Endothelial cell of umbilical vein (primary cell): ENCODE measurements around the gene SLC22A7. TPM values are rescaled to one million over a fixed set of nuclear protein-coding genes. Genes with fewer than 3 reads are reported as not detected.
"Not testable (repeated sequence)": the region's sequence is repeated elsewhere in the genome, so short reads cannot be mapped to it uniquely, and the experiment has no call there.

Experiments
- BruUV-seq: library from RNA; stranded (reverse); fragments of 400-500 nt; replicated peaks from 2 replicates; lab custom pipeline; 2021; lab: Mats Ljungman, UMichigan
- CTCF ChIA-PET: fragments of 300-600, 350-600 bp; sonication (Branson Sonifier 250); formaldehyde crosslinking; loops from one replicate; lab custom pipeline; 2021; ENCODE audit warnings: antibody characterized with exemption, inconsistent platforms; lab: Charles Lee
- POLR2A ChIA-PET: fragments of 300-600, 350-600 bp; sonication (Branson Sonifier 250); formaldehyde crosslinking; loops from one replicate; lab custom pipeline; 2021; ENCODE audit warnings: antibody characterized with exemption, inconsistent platforms; lab: Charles Lee
- DNase-seq: peaks from one replicate; pipeline ENCODE4 v3.0.0-alpha.2; 2011; ENCODE audit warnings: low read depth, low spot score
- FAIRE-seq: peaks from 2 replicates; lab custom pipeline; 2011; peaks lifted over from hg19 to GRCh38; lab: Jason Lieb, UNC
- H2AFZ ChIP-seq: 2 replicates; pipeline ENCODE4 v1.6.0; 2012; ENCODE audit warnings: low read depth, low read length, control low read depth, inconsistent platforms
- H3K27ac ChIP-seq: 2 replicates; pipeline ENCODE4 v1.5.1; 2011; ENCODE audit warnings: low read depth, mild to moderate bottlenecking, control low read depth, low read length, moderate library complexity; ENCODE audit not compliant: insufficient read depth
- H3K27me3 ChIP-seq, 2 experiments: 2 replicates each; pipeline versions ENCODE4 v1.6.0 to v1.6.1; 2011; ENCODE audit warnings: low read length in 2 of 2, mixed read lengths in 1 of 2; ENCODE audit not compliant: control insufficient read depth in 2 of 2, insufficient read depth in 2 of 2
- H3K36me3 ChIP-seq, 2 experiments: 2 replicates in 1 of 2; 3 replicates in 1 of 2; pipeline ENCODE4 v1.5.1; 2011; ENCODE audit warnings: low read length in 2 of 2, mild to moderate bottlenecking in 1 of 2, moderate library complexity in 1 of 2; ENCODE audit not compliant: control insufficient read depth in 2 of 2, insufficient read depth in 2 of 2; ENCODE audit errors: extremely low read depth in 1 of 2
- H3K4me1 ChIP-seq: 3 replicates; pipeline ENCODE4 v1.5.1; 2011; ENCODE audit warnings: mild to moderate bottlenecking, low read length; ENCODE audit not compliant: control insufficient read depth, insufficient read depth; ENCODE audit errors: extremely low read depth
- H3K4me2 ChIP-seq: 2 replicates; pipeline ENCODE4 v1.6.1; 2011; ENCODE audit warnings: low read length, control low read depth, mixed read lengths; ENCODE audit not compliant: insufficient read depth
- H3K4me3 ChIP-seq, 3 experiments: fragments of 200-600 bp in 1 of 3; sonication (generic), shearing (Covaris generic) in 1 of 3; replicated peaks in 1 of 3; 2 replicates each; pipeline ENCODE4 v1.5.1; 2011 to 2016; ENCODE audit warnings: control low read depth in 3 of 3, low read length in 3 of 3, mild to moderate bottlenecking in 2 of 3, inconsistent platforms in 1 of 3, low read depth in 1 of 3, moderate library complexity in 1 of 3; ENCODE audit not compliant: insufficient read depth in 1 of 3
- H3K79me2 ChIP-seq: 2 replicates; pipeline ENCODE4 v1.6.0; 2012; ENCODE audit warnings: low read length, inconsistent platforms; ENCODE audit not compliant: control insufficient read depth, insufficient read depth
- H3K9ac ChIP-seq: replicated peaks from 2 replicates; pipeline ENCODE3; 2011; ENCODE audit warnings: low read length, control low read depth; ENCODE audit not compliant: insufficient read depth; ENCODE audit errors: extremely low read depth
- H3K9me1 ChIP-seq: replicated peaks from 3 replicates; pipeline ENCODE4 v1.6.0; 2011; ENCODE audit warnings: mild to moderate bottlenecking, low read length; ENCODE audit not compliant: control insufficient read depth, insufficient read depth; ENCODE audit errors: extremely low read depth
- H3K9me3 ChIP-seq: replicated peaks from 2 replicates; pipeline ENCODE4 v1.5.1; 2012; ENCODE audit warnings: low read length, inconsistent platforms; ENCODE audit not compliant: control insufficient read depth, insufficient read depth
- H4K20me1 ChIP-seq: replicated peaks from 2 replicates; pipeline ENCODE3; 2011; ENCODE audit warnings: mild to moderate bottlenecking, low read length; ENCODE audit not compliant: control insufficient read depth, insufficient read depth; ENCODE audit errors: extremely low read depth
- CTCF ChIP-seq, 2 donors: IDR thresholded peaks; 1 replicate in 1 of 2; 2 replicates in 1 of 2; pipeline ENCODE4 v1.5.1; 2011; ENCODE audit warnings: low read length in 2 of 2, mild to moderate bottlenecking in 2 of 2, moderate library complexity in 2 of 2, control low read depth in 1 of 2, inconsistent platforms in 1 of 2, low read depth in 1 of 2; ENCODE audit not compliant: insufficient read depth in 1 of 2; ENCODE audit errors: extremely low read depth in 1 of 2
- EZH2 ChIP-seq: IDR thresholded peaks from 2 replicates; pipeline ENCODE4 v1.6.1; 2012; ENCODE audit warnings: borderline replicate concordance, low read depth, mild to moderate bottlenecking, moderate library complexity, low read length, inconsistent platforms; ENCODE audit not compliant: severe bottlenecking
- FOS ChIP-seq: IDR thresholded peaks from 2 replicates; pipeline ENCODE4 v1.6.1; 2011; ENCODE audit warnings: mild to moderate bottlenecking, low read length, moderate library complexity, borderline replicate concordance; ENCODE audit not compliant: insufficient read depth
- GATA2 ChIP-seq: IDR thresholded peaks from 2 replicates; pipeline ENCODE4 v1.7.0; 2011; ENCODE audit warnings: low read depth, mild to moderate bottlenecking, moderate library complexity, mixed read lengths, low read length; ENCODE audit not compliant: insufficient read length, insufficient read depth
- JUN ChIP-seq: IDR thresholded peaks from 2 replicates; pipeline ENCODE4 v1.6.1; 2011; ENCODE audit warnings: borderline replicate concordance, low read depth; ENCODE audit not compliant: insufficient read length, insufficient read depth
- MAX ChIP-seq: IDR thresholded peaks from 2 replicates; pipeline ENCODE4 v1.6.1; 2011; ENCODE audit not compliant: insufficient read depth, insufficient read length
- MYC ChIP-seq: IDR thresholded peaks from one replicate; pipeline ENCODE4 v1.6.1; 2011; ENCODE audit warnings: mild to moderate bottlenecking, low read depth, low read length
- POLR2A ChIP-seq: IDR thresholded peaks from 2 replicates; pipeline ENCODE4 v1.6.1; 2012; ENCODE audit warnings: low read depth, mild to moderate bottlenecking, control low read depth, low read length
- POLR2AphosphoS5 ChIP-seq: IDR thresholded peaks from 2 replicates; pipeline ENCODE4 v1.6.1; 2012; ENCODE audit warnings: low read depth, mild to moderate bottlenecking, control low read depth, low read length, moderate library complexity; ENCODE audit not compliant: insufficient read depth
- dilution Hi-C: fragments of 300-500 bp; cut with MboI; formaldehyde crosslinking; loops from one replicate; pipeline ENCODE4 v1.15.0; 2019; ENCODE audit warnings: low sequenced_read_pairs; ENCODE audit not compliant: extremely low pct_ligation_motif_present
- intact Hi-C: fragments of 100-400 bp; cut with micrococcal nuclease; formaldehyde crosslinking; loops from one replicate; pipeline ENCODE4 v1.10.0; 2022
- polyA plus RNA-seq, 4 experiments: library from polyadenylated mRNA; depleted of rRNA in 3 of 4; stranded (reverse) in 3 of 4; unstranded in 1 of 4; fragments of >200 nt; gene quantifications; 2 replicates each; pipeline versions ENCODE4 v1.2.1 to v1.2.3, GENCODE V29; 2011 to 2012; ENCODE audit warnings: missing spikeins in 1 of 4
- total RNA-seq: library from RNA; stranded (reverse); gene quantifications from 2 replicates; pipeline ENCODE4 v1.2.3, GENCODE V29; 2021

Gene SLC22A7
- total and polyA plus RNA-seq, 2 donors (not counting 3 experiments of a cell fraction or from before 2014, with no cell fraction given) = not detected

- no peaks in the 10 kb centered on the region for H4K20me1 ChIP-seq
- H3K27ac ChIP-seq = no peak overlapping the region
- dilution Hi-C loops = no loop called here
- ChIA-PET CTCF (interaction anchor here (1.4 to 1.7 kb wide), 3 partner anchors 9 to 110 kb away, joined by 3 to 5 read pairs (median 3); partner anchors contain the start of gene DNPH1), POLR2A (no interaction called here)
- H2AFZ ChIP-seq = no peak overlapping the region
- TF ChIP-seq EZH2 (no peak), POLR2AphosphoS5 (no peak), CTCF (IDR thresholded peaks at IDR 0.05; ENCODE audit: extremely low read depth in 1 of 2, insufficient read depth in 1 of 2, low read depth in 1 of 2, low read length in 2 of 2) (no peak), POLR2A (no peak), MAX (no peak), FOS (no peak), GATA2 (no peak), JUN (no peak), MYC (no peak)
- H3K79me2 ChIP-seq = no peaks in the 10 kb centered on the region
- FAIRE-seq (no peak), DNase-seq (no peak)
- intact Hi-C loops = no loop called here
- H3K4me1 ChIP-seq = no peaks in the 10 kb centered on the region
- no peaks in the 10 kb centered on the region for H3K9me1 ChIP-seq
- H3K9me3 ChIP-seq = no peaks in the 10 kb centered on the region
- no peak overlapping the region for H3K4me2 ChIP-seq
- no peak overlapping the region for H3K9ac ChIP-seq
- H3K27me3 ChIP-seq = no peaks in the 10 kb centered on the region
- H3K36me3 ChIP-seq = peaks cover 0 to 22% of the 10 kb centered on the region in 2 experiments
- no TSS peak for BruUV-seq
- H3K4me3 ChIP-seq = no peak overlapping the region
These were observed 41.1 kb downstream of the SLC22A7 start for GRCh38 chr6:43339168-43339567.

GRCh38 chr6:43346243-43346642 is 48.2 kb downstream of the SLC22A7 start:
- H4K20me1 ChIP-seq, H3K4me2 ChIP-seq, H3K4me3 ChIP-seq, intact Hi-C loops, FAIRE-seq, DNase-seq, H3K9me1 ChIP-seq, H3K27me3 ChIP-seq, H3K9me3 ChIP-seq, H3K4me1 ChIP-seq, BruUV-seq, H3K9ac ChIP-seq, dilution Hi-C loops, H3K27ac ChIP-seq, H3K79me2 ChIP-seq, H3K36me3 ChIP-seq, H2AFZ ChIP-seq: not testable (repeated sequence)
- POLR2A ChIA-PET = interaction anchor here (0.5 kb wide), 1 partner anchor 154 kb away, joined by 11 read pairs; no protein-coding TSS in a partner anchor
- CTCF ChIA-PET = interaction anchor here (0.6 kb wide), 1 partner anchor 157 kb away, joined by 3 read pairs; no protein-coding TSS in a partner anchor
